ENCODE measurements around the gene RYR3.

DNA sequence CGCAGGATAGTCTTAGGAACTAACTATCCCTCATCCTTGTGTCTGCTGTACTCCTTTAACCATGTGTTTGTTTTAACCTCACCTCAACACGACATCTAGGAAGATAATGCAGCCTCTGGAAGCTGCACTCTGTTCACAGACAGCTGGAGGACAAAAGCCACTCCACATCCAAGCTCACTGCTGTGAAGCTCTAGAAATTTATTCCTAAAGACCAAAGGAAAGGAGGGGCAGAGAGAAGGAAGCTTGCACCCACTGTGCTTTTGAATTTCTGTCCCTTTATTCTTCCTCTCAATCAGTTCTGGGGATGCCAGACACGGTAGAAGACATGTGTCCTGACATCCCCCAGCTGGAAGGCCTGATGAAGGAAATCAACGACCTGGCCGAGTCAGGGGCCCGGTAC, 474.6 kb downstream of the RYR3 start:
- TF ChIP-seq POLR2A (IDR thresholded peaks at IDR 0.05; ENCODE audit: low read length): no peak
- no peak for TF ChIP-seq GATA1 (IDR thresholded peaks at IDR 0.05; ENCODE audit: low read depth, low read length)
